Tracheal epithelial cell (primary cell): ENCODE measurements around the gene RBM28. TPM values are rescaled to one million over a fixed set of nuclear protein-coding genes. Genes with fewer than 3 reads are reported as not detected.

Experiments
- total RNA-seq: library from RNA; depleted of rRNA; stranded (reverse); fragments of >200 nt; gene quantifications from 2 replicates; pipeline ENCODE4 v1.2.1, GENCODE V29; 2014

Gene RBM28
- 9.6 and 22.4 TPM in 2 replicates for total RNA-seq

GRCh38 chr7:128343554-128344430 is at the start of gene RBM28:
RBM28 (minus strand) TSS chr7:128343908; CDS start chr7:128343793, 115 bp downstream.

DNA sequence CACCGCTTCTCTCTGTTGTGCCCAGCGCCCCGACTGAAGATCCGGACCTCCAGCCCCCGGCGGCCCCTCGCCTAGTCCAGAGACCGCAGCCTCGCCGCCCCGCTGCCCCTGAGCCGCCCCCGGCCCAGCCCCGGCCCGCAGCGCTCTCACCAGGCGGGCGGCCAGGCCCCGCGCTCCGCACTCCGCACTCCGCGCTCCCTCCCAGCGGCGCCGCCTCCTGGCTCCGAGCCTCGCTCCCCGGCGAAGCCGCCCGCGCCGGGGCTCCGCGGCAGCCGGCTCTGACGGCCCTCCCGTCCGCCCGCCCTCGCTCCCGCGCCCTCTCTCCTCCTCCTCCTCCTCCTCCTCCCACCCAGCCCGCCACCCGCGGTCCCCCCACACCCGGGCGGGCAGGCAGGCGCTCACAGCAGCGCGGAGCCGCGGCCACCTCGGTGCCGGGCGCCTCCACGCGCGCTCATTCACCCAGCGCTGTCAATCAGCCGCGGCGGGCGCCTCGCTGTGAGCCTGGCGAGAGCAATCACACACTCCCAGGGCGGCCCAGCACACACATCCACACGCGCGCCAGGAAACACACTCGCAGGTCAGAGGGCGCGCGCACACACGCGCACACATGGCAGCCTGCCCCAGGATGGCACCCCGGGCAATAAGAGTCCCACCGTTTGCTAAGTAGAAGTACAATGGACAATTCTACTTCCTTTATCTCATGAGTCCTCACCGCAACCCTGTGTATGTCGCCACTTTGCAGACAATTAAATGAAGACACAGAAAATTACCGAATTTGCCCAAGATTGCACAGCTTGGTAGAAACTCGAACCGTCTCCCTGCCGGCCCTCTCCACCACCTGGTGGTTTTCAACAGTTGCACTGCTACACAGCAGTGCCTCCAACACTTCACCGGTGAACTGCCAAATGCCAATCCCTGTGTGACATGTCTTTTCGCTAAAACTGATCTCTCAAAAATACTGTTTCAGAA is 18.0 kb upstream of the RBM28 start, which contains the start of gene PRRT4:
PRRT4 (minus strand) TSS at position 280 of the 969 bp plus-strand sequence.

Other genes with a start within 250 kb of the RBM28 start
- 0.21 and 0.24 TPM in 2 replicates for gene LEP, start 102.6 kb downstream of the RBM28 start, total RNA-seq
- under 0.01 and 0.85 TPM in 2 replicates for gene PRRT4, start 17.8 kb upstream of the RBM28 start, total RNA-seq
- gene IMPDH1, start 66.1 kb upstream of the RBM28 start, total RNA-seq, result 61.2 and 66.0 TPM in 2 replicates
- gene HILPDA, start 112.0 kb upstream of the RBM28 start, total RNA-seq, result 44.1 and 121 TPM in 2 replicates
- 44.5 and 52.8 TPM in 2 replicates for gene METTL2B, start 132.8 kb upstream of the RBM28 start, total RNA-seq